NCI-H2081 treated with DMSO at 0.1 percent for 48 hours (cell line): ENCODE data around the gene MOCS2.

ENCODE experiments used
- DNase-seq: peaks from one replicate; lab custom pipeline; 2025; lab: John Stamatoyannopoulos, UW

MOCS2 gene

GRCh38 chr5:53092242-53092641, 17.3 kb downstream of the MOCS2 start:
- DNase-seq: no peak

GRCh38 chr5:53091289-53091688, 18.3 kb downstream of the MOCS2 start:
- no peak for DNase-seq

- DNase-seq: no peak
These were observed 19.3 kb downstream of the MOCS2 start for GRCh38 chr5:53090229-53090628.

- no peak for DNase-seq
These were observed 20.0 kb downstream of the MOCS2 start for GRCh38 chr5:53089481-53089991.

GRCh38 chr5:53087621-53088121, 21.9 kb downstream of the MOCS2 start:
- DNase-seq: no peak

GRCh38 chr5:53087171-53087570, 22.4 kb downstream of the MOCS2 start:
- no peak for DNase-seq

- no peak for DNase-seq
These were observed 24.9 kb downstream of the MOCS2 start for GRCh38 chr5:53084546-53085255.

GRCh38 chr5:53083927-53084326, 25.6 kb downstream of the MOCS2 start:
- no peak for DNase-seq

GRCh38 chr5:53080271-53080670, 29.3 kb downstream of the MOCS2 start:
- DNase-seq: no peak

- no peak for DNase-seq
These were observed 33.5 kb downstream of the MOCS2 start for GRCh38 chr5:53076014-53076583.

GRCh38 chr5:53073348-53073747, 36.2 kb downstream of the MOCS2 start:
- DNase-seq: no peak

- no peak for DNase-seq
These were observed 37.8 kb downstream of the MOCS2 start for GRCh38 chr5:53071738-53072137.

GRCh38 chr5:53071298-53071697, 38.3 kb downstream of the MOCS2 start:
- no peak for DNase-seq

- no peak for DNase-seq
These were observed 39.9 kb downstream of the MOCS2 start for GRCh38 chr5:53069626-53070025.

GRCh38 chr5:53068291-53068836, 41.2 kb downstream of the MOCS2 start:
- DNase-seq: no peak

GRCh38 chr5:53067641-53068040, 41.9 kb downstream of the MOCS2 start:
- no peak for DNase-seq

GRCh38 chr5:53066088-53066487, 43.5 kb downstream of the MOCS2 start:
- no peak for DNase-seq

GRCh38 chr5:53063791-53064190, 45.8 kb downstream of the MOCS2 start:
- DNase-seq: no peak

- DNase-seq: no peak
These were observed 46.4 kb downstream of the MOCS2 start for GRCh38 chr5:53063176-53063575.

GRCh38 chr5:53059281-53059680, 50.3 kb downstream of the MOCS2 start:
- no peak for DNase-seq

- DNase-seq: no peak
These were observed 54.2 kb downstream of the MOCS2 start for GRCh38 chr5:53055365-53055764.

- DNase-seq: no peak
These were observed 56.2 kb downstream of the MOCS2 start for GRCh38 chr5:53053364-53053763.

GRCh38 chr5:53052499-53052898, 57.1 kb downstream of the MOCS2 start:
- DNase-seq: no peak
